Activated T-helper 2 cell treated with anti-CD3 and anti-CD28 coated beads, Interferon-gamma antibody, Interleukin-2, Interleukin-4, amounts not matched to agents 10 μg/mL and 5 μg/mL and 100 μg/mL, durations not matched to agents 14 hours and 24 hours and 36 hours (primary cell): ENCODE data around the gene TMEM168. TPM values are rescaled to one million over a fixed set of nuclear protein-coding genes. Genes with fewer than 3 reads are reported as not detected.
"Not testable (repeated sequence)": the region's sequence is repeated elsewhere in the genome, so short reads cannot be mapped to it uniquely, and the experiment has no call there.

ENCODE experiments used
- DNase-seq: peaks from one replicate; pipeline ENCODE4 v3.0.0; 2021; ENCODE audit warnings: low spot score
- H3K27ac Mint-ChIP-seq: one replicate; pipeline ENCODE4 v1.8.0; 2021; ENCODE audit warnings: mixed read lengths
- H3K27me3 Mint-ChIP-seq: one replicate; pipeline ENCODE4 v1.8.0; 2021; ENCODE audit warnings: low read depth, mixed read lengths
- H3K36me3 Mint-ChIP-seq: one replicate; pipeline ENCODE4 v1.8.0; 2021; ENCODE audit warnings: low read depth, mixed read lengths
- H3K4me1 Mint-ChIP-seq: one replicate; pipeline ENCODE4 v1.8.0; 2021; ENCODE audit warnings: low read depth, mixed read lengths
- H3K4me3 Mint-ChIP-seq: one replicate; pipeline ENCODE4 v1.8.0; 2021; ENCODE audit warnings: low read depth, mild to moderate bottlenecking, moderate library complexity, mixed read lengths
- H3K9me3 Mint-ChIP-seq: one replicate; pipeline ENCODE4 v1.8.0; 2021; ENCODE audit warnings: mixed read lengths
- intact Hi-C: fragments of 100-400 bp; cut with micrococcal nuclease; formaldehyde crosslinking; loops from one replicate; pipeline ENCODE4 v1.15.1; 2023
- total RNA-seq: library from RNA; stranded (reverse); gene quantifications from 2 replicates; pipeline ENCODE4 v1.2.3, GENCODE V29; 2022

The TMEM168 gene, protein sequence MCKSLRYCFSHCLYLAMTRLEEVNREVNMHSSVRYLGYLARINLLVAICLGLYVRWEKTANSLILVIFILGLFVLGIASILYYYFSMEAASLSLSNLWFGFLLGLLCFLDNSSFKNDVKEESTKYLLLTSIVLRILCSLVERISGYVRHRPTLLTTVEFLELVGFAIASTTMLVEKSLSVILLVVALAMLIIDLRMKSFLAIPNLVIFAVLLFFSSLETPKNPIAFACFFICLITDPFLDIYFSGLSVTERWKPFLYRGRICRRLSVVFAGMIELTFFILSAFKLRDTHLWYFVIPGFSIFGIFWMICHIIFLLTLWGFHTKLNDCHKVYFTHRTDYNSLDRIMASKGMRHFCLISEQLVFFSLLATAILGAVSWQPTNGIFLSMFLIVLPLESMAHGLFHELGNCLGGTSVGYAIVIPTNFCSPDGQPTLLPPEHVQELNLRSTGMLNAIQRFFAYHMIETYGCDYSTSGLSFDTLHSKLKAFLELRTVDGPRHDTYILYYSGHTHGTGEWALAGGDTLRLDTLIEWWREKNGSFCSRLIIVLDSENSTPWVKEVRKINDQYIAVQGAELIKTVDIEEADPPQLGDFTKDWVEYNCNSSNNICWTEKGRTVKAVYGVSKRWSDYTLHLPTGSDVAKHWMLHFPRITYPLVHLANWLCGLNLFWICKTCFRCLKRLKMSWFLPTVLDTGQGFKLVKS
- 16.3 and 17.7 TPM in 2 replicates for total RNA-seq

DNA sequence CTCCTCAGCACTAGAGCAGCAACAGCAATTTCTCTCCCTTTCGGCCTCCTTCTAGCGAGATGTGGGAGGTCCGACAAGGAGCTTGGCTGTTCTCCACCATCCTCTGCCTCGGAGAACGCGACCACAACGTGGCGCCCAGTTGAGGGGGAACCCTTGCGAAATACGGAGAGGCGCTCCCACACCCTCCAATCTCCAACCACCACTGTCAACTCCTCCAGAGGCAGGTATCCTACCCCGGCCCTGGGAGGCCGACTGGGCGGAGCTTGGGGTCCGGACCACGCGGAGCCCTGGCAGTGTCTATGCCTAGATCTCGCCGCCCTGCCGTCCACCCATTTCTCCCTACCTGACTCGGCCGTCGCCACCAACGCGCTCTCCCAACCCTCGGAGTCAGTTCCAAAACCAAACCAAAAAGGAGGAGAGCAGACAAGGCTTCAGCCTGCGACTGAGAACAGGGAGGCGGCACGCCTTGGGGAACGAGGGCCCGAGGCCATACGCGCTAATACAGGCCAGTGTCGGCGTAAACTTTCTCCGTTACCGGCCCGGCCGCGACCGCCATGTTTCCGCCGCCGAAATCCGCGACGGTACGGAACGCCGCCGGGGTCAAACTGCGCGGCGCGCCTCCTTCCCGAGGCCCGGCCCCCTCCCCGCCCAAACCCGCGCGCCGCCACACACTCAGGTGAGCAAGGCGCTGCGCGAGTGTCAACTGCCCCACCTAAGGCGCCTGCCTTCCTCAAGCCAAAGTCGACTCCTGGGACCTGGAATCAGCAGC is at the start of gene TMEM168:
TSS of gene TMEM168 (minus strand) at position 577 of the 769 bp plus-strand sequence. CDS start 5,568 bp downstream, outside the sequence.
- intact Hi-C loops, result loop anchor here (1.0 to 10.0 kb wide), 7 partner anchors 8 to 583 kb away; partner anchors contain the start of genes DOCK4, IFRD1 and ZNF277
- Mint-ChIP-seq H3K4me3 (peak within 1 kb of the TSS; percentile 93), H3K27me3 (no peaks in the 10 kb centered on the region), H3K9me3 (no peaks in the 10 kb centered on the region), H3K4me1 (peaks cover 31% of the 10 kb centered on the region), H3K27ac (peak within 1 kb of the TSS; percentile 86), H3K36me3 (peaks cover 8% of the 10 kb centered on the region)
- peak; percentile 79 for DNase-seq

DNA sequence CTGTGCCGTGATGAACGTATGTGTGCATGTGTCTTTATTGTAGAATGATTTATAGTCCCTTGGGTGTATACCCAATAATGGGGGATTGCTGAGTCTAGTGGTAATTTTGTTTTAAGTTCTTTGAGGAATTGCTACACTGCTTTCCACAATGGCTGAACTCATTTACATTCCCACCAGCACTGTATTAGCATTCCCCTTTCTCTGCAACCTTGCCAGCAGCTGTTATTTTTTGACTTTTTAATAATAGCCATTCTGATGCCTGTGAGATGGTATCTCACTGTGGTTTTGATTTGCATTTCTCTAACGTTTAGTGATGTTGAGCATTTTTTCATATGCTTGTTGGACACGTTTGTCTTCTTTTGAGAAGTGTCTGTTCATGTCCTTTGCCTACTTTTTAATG is 45.7 kb upstream of the TMEM168 start:
- intact Hi-C loops, H3K27me3 Mint-ChIP-seq: not testable (repeated sequence)

DNA sequence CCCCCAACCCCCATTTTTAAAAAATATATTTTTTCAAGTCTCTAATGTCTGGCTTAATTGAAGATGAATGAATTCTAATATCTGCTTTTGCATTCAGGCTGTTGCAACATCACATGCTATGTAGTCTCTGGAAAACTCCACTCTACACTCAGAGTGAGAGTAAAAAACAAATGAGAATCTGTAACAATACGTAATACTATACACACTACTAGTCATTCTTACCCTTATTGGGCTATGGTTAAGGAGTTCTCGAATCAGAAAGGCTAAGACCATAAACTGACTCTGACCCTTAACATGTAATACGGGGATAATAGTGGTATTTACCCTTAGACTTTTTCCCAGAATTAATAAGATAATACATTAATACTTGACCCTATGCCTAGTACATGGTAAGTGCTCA is 42.9 kb upstream of the TMEM168 start:
- no peaks in the 10 kb centered on the region for H3K4me1 Mint-ChIP-seq
- no peaks in the 10 kb centered on the region for H3K27me3 Mint-ChIP-seq
- DNase-seq, result no peak
- H3K4me3 Mint-ChIP-seq, result no peak overlapping the region
- H3K9me3 Mint-ChIP-seq, result peaks cover 24% of the 10 kb centered on the region
- no peak overlapping the region for H3K27ac Mint-ChIP-seq
- intact Hi-C loops, result no loop called here
- H3K36me3 Mint-ChIP-seq, result peaks cover 35% of the 10 kb centered on the region

More for the DNA sequence above, 45.7 kb upstream of the TMEM168 start:
- H3K9me3 Mint-ChIP-seq, H3K27ac Mint-ChIP-seq, H3K4me3 Mint-ChIP-seq, H3K4me1 Mint-ChIP-seq, DNase-seq, H3K36me3 Mint-ChIP-seq: not testable (repeated sequence)

DNA sequence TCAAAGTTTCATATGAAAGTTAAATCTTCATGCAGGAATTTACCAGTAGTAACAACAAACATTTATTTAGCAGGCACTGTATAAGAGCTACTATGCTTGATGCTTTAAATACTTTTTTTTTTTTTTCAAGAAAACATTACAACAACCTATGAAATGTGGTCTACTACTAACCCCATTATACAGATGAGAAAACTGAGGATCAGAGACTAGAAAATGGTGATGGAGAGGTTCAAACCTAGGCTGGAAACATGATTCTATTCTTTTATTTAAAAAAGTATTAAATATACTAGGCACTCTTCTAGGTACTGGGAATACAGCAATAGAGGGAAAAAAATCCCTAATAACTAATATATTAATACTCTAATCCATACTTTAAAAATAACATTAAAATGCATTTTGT is 40.6 kb upstream of the TMEM168 start:
- Mint-ChIP-seq H3K9me3 (peaks cover 24% of the 10 kb centered on the region), H3K4me3 (no peak overlapping the region), H3K36me3 (peaks cover 36% of the 10 kb centered on the region), H3K4me1 (no peaks in the 10 kb centered on the region), H3K27me3 (no peaks in the 10 kb centered on the region), H3K27ac (no peak overlapping the region)
- no peak for DNase-seq
- intact Hi-C loops, result no loop called here

DNA sequence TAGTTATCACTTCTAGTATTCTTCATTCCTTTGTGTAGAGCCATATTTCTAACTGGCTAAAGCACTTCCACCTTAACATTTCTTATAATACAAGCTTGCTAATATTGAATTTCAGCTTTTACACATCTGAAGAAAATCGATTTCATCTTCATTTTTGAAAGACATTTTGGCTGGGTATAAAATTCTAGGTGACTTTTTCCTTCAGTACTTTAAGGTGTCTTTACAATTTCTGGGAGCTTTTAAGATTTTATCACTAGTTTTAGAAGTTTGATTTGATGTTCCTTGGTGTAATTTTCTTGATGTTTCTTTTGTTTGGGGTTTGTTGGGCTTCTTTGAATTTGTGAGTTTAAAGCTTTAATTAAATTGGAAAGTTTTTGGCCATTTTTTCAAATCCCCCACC is 38.5 kb upstream of the TMEM168 start:
- intact Hi-C loops, result no loop called here
- no peaks in the 10 kb centered on the region for H3K4me1 Mint-ChIP-seq
- H3K9me3 Mint-ChIP-seq, result peaks cover 24% of the 10 kb centered on the region
- H3K27me3 Mint-ChIP-seq, result no peaks in the 10 kb centered on the region
- peaks cover 36% of the 10 kb centered on the region for H3K36me3 Mint-ChIP-seq
- H3K27ac Mint-ChIP-seq, result no peak overlapping the region
- H3K4me3 Mint-ChIP-seq, result no peak overlapping the region
- no peak for DNase-seq

DNA sequence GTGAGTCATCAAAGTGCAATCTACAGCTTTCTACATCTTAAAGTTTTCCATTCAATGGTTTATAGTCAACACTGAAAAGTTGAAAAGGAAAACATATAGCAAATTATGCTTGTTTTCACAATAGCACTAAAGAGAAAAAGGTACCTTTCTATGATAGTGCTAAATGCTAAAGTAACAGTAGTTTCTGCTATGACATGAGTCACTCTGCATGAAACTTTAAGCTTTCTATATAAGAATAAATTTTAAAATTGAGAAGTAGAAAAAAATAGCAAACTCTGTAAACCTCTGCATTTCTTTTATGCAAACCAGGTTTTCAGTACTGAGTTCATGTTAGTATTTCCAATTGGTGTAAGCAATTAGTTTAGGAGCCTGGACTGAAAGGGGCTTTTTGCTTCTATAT is 31.2 kb upstream of the TMEM168 start:
- no peak overlapping the region for H3K4me3 Mint-ChIP-seq
- no peak overlapping the region for H3K27ac Mint-ChIP-seq
- intact Hi-C loops, result loop anchor here (1.0 kb wide), 1 partner anchor 23 kb away; no protein-coding TSS in a partner anchor
- no peak for DNase-seq
- no peaks in the 10 kb centered on the region for H3K9me3 Mint-ChIP-seq
- peaks cover 2% of the 10 kb centered on the region for H3K4me1 Mint-ChIP-seq
- H3K27me3 Mint-ChIP-seq, result no peaks in the 10 kb centered on the region
- peaks cover 6% of the 10 kb centered on the region for H3K36me3 Mint-ChIP-seq

DNA sequence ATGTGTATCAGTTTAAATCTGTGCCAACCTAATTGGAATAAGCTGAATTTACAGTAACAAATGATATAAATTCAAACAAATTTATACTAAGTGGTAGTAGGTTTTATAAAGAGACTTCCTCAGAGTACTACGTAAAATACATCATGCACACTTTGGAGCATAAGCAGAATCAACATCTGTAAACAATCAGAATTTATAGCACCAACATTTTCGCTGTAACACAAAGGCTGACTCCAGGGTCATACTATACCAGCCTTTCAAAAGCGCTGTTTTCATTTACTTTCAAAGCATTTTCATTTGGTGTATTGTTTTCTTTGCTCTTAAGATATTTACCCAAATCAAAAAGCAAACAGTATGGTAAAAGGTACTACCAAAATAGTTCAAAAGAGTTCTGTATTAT is 29.3 kb upstream of the TMEM168 start:
- H3K9me3 Mint-ChIP-seq, result no peaks in the 10 kb centered on the region
- intact Hi-C loops, result no loop called here
- H3K27ac Mint-ChIP-seq, result no peak overlapping the region
- no peaks in the 10 kb centered on the region for H3K27me3 Mint-ChIP-seq
- peaks cover 2% of the 10 kb centered on the region for H3K4me1 Mint-ChIP-seq
- peaks cover 6% of the 10 kb centered on the region for H3K36me3 Mint-ChIP-seq
- DNase-seq, result no peak
- no peak overlapping the region for H3K4me3 Mint-ChIP-seq

DNA sequence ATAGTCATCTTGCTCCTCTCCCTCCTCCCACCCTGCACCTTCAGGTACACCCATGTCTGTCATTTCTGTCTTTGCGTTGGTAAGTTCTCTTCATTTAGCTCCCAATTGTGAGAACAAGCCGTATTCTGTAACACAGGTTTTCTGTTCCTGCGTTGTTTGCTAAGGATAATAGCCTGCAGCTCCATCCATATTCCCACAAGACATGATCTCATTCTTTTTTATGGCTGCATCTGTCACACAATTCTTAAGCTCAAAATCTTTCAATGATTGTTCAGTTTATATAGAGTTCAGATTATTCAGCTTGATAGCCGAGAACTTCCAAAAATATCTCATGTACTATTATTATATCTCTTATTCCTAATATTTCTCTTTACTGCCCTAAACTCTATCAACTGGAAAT is 16.0 kb upstream of the TMEM168 start:
- H3K27ac Mint-ChIP-seq, result no peak overlapping the region
- H3K36me3 Mint-ChIP-seq, result no peaks in the 10 kb centered on the region
- intact Hi-C loops, result no loop called here
- no peaks in the 10 kb centered on the region for H3K4me1 Mint-ChIP-seq
- DNase-seq, result no peak
- H3K9me3 Mint-ChIP-seq, result no peaks in the 10 kb centered on the region
- H3K27me3 Mint-ChIP-seq, result peaks cover 5% of the 10 kb centered on the region
- H3K4me3 Mint-ChIP-seq, result no peak overlapping the region

DNA sequence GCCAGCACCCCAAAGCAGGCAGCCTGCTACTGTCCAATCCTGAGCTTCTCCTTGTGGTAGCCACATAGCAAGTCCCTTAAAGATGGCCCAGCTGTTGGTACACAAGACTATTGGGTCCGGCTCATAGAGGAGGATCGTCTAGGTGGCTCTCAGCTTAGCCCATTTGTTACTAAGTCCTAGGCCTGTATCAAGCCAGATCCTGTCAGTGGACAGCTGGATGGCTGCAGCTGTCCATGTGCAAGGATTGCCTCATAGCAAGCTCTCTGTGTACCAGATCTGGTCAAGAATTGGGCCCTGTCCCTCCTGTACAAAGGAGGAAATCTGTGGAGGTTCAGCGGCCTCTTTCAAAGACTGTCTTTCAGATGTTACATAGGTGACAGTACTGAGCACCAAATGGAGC is 12.2 kb upstream of the TMEM168 start:
- Mint-ChIP-seq H3K4me3 (no peak overlapping the region), H3K36me3 (no peaks in the 10 kb centered on the region), H3K27me3 (peaks cover under 1% of the 10 kb centered on the region), H3K9me3 (no peaks in the 10 kb centered on the region), H3K27ac (no peak overlapping the region), H3K4me1 (no peaks in the 10 kb centered on the region)
- intact Hi-C loops, result no loop called here
- DNase-seq, result no peak

DNA sequence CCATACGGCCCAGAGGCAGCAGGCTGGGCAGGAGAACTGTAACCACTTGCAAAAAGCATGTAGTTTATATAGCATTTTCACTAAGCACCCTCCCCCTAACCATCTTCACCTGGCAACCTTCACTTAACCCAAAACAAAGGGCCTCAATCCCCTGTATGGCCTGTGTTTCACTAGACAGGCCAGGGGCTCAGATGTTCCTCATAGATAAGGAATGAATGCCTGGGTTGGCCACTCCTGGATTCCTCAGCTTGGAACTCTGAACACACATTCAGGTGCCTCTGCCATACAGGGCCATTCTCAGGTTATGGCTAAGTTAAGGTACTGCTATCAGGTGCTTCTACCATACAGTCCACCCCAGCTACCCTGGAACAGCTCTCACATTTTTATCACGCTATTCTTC is 10.3 kb upstream of the TMEM168 start:
- no peak overlapping the region for H3K27ac Mint-ChIP-seq
- no peak overlapping the region for H3K4me3 Mint-ChIP-seq
- intact Hi-C loops, result no loop called here
- no peaks in the 10 kb centered on the region for H3K27me3 Mint-ChIP-seq
- no peaks in the 10 kb centered on the region for H3K36me3 Mint-ChIP-seq
- no peaks in the 10 kb centered on the region for H3K9me3 Mint-ChIP-seq
- no peaks in the 10 kb centered on the region for H3K4me1 Mint-ChIP-seq
- DNase-seq, result no peak

DNA sequence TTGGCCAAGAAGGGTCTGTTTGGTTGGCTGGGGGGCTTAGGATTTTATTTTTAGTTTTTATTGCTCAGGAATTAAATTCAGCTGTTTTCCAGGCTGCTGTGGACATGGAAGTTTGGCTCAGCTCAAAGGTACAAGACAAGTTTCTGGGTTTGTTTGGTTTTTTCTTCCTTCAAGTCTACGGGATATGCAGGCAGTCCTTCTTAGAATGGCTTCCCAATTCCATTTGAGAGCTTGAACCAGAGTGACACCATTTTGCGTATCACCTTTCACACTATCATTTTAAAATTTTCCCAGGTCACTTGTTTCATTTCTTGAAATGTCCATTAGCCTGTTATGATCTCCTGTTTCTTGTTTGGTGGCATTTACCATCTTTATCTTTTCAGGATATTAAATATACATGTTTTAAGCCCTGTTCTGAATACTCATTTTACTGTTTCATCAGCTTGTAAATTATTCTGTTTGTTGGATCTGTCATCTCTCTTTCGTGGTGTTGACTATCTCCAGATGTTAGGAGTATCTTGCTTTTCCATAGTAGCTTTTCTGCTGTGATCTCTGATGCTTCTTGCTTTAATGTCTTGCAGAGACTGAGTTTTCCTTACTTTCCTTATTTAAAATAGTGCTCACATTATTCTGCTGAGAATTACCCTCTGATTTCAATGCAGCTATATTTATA is 9.4 kb upstream of the TMEM168 start:
- Mint-ChIP-seq H3K27me3 (no peaks in the 10 kb centered on the region), H3K9me3 (no peaks in the 10 kb centered on the region), H3K4me1 (peaks cover 1% of the 10 kb centered on the region), H3K27ac (no peak overlapping the region), H3K36me3 (no peaks in the 10 kb centered on the region), H3K4me3 (no peak overlapping the region)
- intact Hi-C loops, result loop anchor here (10.0 kb wide), 1 partner anchor 325 kb away; no protein-coding TSS in a partner anchor
- DNase-seq, result no peak
